ENCODE data around the gene GARS1. TPM values are rescaled to one million over a fixed set of nuclear protein-coding genes. Genes with fewer than 3 reads are reported as not detected.
"Not testable (repeated sequence)": the region's sequence is repeated elsewhere in the genome, so short reads cannot be mapped to it uniquely, and the experiment has no call there.

GARS1 gene
- total and polyA plus RNA-seq, 9 of the 15 experiments (the other 6 are each of a cell fraction or from before 2014, with no cell fraction given): 142 to 769 (median 272) TPM

GRCh38 chr7:30587547-30587946 lies 7.1 kb upstream of the GARS1 start:
- peak; percentile 97 for TF ChIP-seq ZNF431 (CRISPR knock-in tag; IDR thresholded peaks at IDR 0.05)
- FAIRE-seq; CTCF ChIA-PET (ENCODE audit: low intra/inter-chr PET ratio): not testable (repeated sequence)

GRCh38 chr7:30589111-30589510 lies 5.6 kb upstream of the GARS1 start:
- H3K27ac ChIP-seq (ENCODE audit: extremely low read depth, low read depth, low read length): no peak overlapping the region
- H3K9me3 ChIP-seq (replicated peaks; ENCODE audit: control insufficient read depth, insufficient read depth, low read depth, low read length): no peaks in the 10 kb centered on the region
- intact Hi-C loops (cut with micrococcal nuclease): no loop called here
- no peaks in the 10 kb centered on the region for H3K27me3 ChIP-seq (ENCODE audit: control insufficient read depth in 2 of 2, insufficient read depth in 2 of 2, low read length in 2 of 2)
- H3K4me2 ChIP-seq (ENCODE audit: insufficient read depth, low read length): no peak overlapping the region
- BruUV-seq (replicated peaks): no TSS peak
- WGBS (ENCODE audit: insufficient coverage, low coverage, missing lambda C conversion rate): 78% methylated on average over 3 of the region's 3 CpGs
- POLR2A ChIA-PET: no interaction called here
- DNase-seq (ENCODE audit: extremely low read depth in 1 of 4, low spot score in 3 of 4) (no peak), FAIRE-seq (no peak), ATAC-seq (no peak)
- H3K9me1 ChIP-seq (ENCODE audit: control insufficient read depth, insufficient read depth, low read length): no peaks in the 10 kb centered on the region
- CTCF ChIA-PET (ENCODE audit: low intra/inter-chr PET ratio): no interaction called here
- peaks cover 9% of the 10 kb centered on the region; the same call in 2 of the 3 replicates for H3K36me3 ChIP-seq (ENCODE audit: control insufficient read depth, insufficient read depth, low read length)
- H3K9ac ChIP-seq (ENCODE audit: insufficient read depth in 1 of 2, low read depth in 2 of 2, low read length in 2 of 2): no peak overlapping the region
- peaks cover 45% of the 10 kb centered on the region for H3K79me2 ChIP-seq (ENCODE audit: control insufficient read depth, insufficient read depth, low read length)
- in situ Hi-C loops (cut with MboI): no loop called here
- H2AFZ ChIP-seq (ENCODE audit: low read depth, low read length): no peak overlapping the region
- no peaks in the 10 kb centered on the region; a peak in 1 of 5 replicates for H3K4me1 ChIP-seq (replicated peaks in 1 of 2; ENCODE audit: control insufficient read depth in 2 of 2, insufficient read depth in 2 of 2, low read length in 2 of 2)
- no peak overlapping the region for H3K4me3 ChIP-seq
- H4K20me1 ChIP-seq (replicated peaks; ENCODE audit: control insufficient read depth, insufficient read depth, low read length): no peaks in the 10 kb centered on the region
- TF ChIP-seq SRSF3 (IDR thresholded peaks at IDR 0.05; ENCODE audit: insufficient read depth, low read length) (no peak), NCOA4 (IDR thresholded peaks at IDR 0.05; ENCODE audit: partially characterized antibody) (no peak), DLX4 (CRISPR knock-in tag; IDR thresholded peaks at IDR 0.05) (no peak), ZNF316 (IDR thresholded peaks at IDR 0.05) (no peak), ZKSCAN3 (CRISPR knock-in tag; IDR thresholded peaks at IDR 0.05) (no peak), MAX (CRISPR knock-in tag; IDR thresholded peaks at IDR 0.05) (no peak), GABPA (tag; conservative IDR thresholded peaks at IDR 0.05; ENCODE audit: low read depth) (no peak), SREBF2 (CRISPR knock-in tag; IDR thresholded peaks at IDR 0.05) (no peak), HOMEZ (CRISPR knock-in tag; IDR thresholded peaks at IDR 0.05) (no peak), NR3C1 (CRISPR knock-in tag; IDR thresholded peaks at IDR 0.05) (no peak), KHSRP (IDR thresholded peaks at IDR 0.05) (no peak), PKNOX1 (IDR thresholded peaks at IDR 0.05) (no peak), NONO (IDR thresholded peaks at IDR 0.05; ENCODE audit: low read depth in 2 of 2, low read length in 1 of 2) (no peak)

More at GRCh38 chr7:30587547-30587946, 7.1 kb upstream of the GARS1 start:
- intact Hi-C loops (cut with micrococcal nuclease); H3K4me2 ChIP-seq (ENCODE audit: insufficient read depth, low read length); DNase-seq (ENCODE audit: extremely low read depth in 1 of 4, low spot score in 3 of 4); H4K20me1 ChIP-seq (replicated peaks; ENCODE audit: control insufficient read depth, insufficient read depth, low read length); in situ Hi-C loops (cut with MboI); ATAC-seq; H3K9me1 ChIP-seq (ENCODE audit: control insufficient read depth, insufficient read depth, low read length); H3K9me3 ChIP-seq (replicated peaks; ENCODE audit: control insufficient read depth, insufficient read depth, low read depth, low read length); H3K27me3 ChIP-seq (ENCODE audit: control insufficient read depth in 2 of 2, insufficient read depth in 2 of 2, low read length in 2 of 2); H3K27ac ChIP-seq (ENCODE audit: extremely low read depth, low read depth, low read length); H3K4me1 ChIP-seq (replicated peaks in 1 of 2; ENCODE audit: control insufficient read depth in 2 of 2, insufficient read depth in 2 of 2, low read length in 2 of 2); H3K9ac ChIP-seq (ENCODE audit: insufficient read depth in 1 of 2, low read depth in 2 of 2, low read length in 2 of 2); BruUV-seq (replicated peaks); H3K4me3 ChIP-seq; H2AFZ ChIP-seq (ENCODE audit: low read depth, low read length): not testable (repeated sequence)
- H3K79me2 ChIP-seq (ENCODE audit: control insufficient read depth, insufficient read depth, low read length): peaks cover 31% of the 10 kb centered on the region
- peaks cover 16% of the 10 kb centered on the region; the same call in 2 of the 3 replicates for H3K36me3 ChIP-seq (ENCODE audit: control insufficient read depth, insufficient read depth, low read length)
- POLR2A ChIA-PET: interaction anchor here (1.1 kb wide), 1 partner anchor 77 kb away, joined by 3 read pairs; no protein-coding TSS in a partner anchor
- WGBS (ENCODE audit: insufficient coverage, low coverage, missing lambda C conversion rate): 66% methylated on average over 4 of the region's 4 CpGs
